HepG2 (cell line): ENCODE data around the gene ZNF615.

Experiments used
- IRX3 ChIP-seq: sonication (generic); formaldehyde crosslinking; IDR thresholded peaks from 2 replicates; pipeline ENCODE4 v1.8.1; 2023; ENCODE audit warnings: mild to moderate bottlenecking, low read depth, missing genetic modification reagents, borderline replicate concordance
- ZFX ChIP-seq: sonication (generic); formaldehyde crosslinking; IDR thresholded peaks from 2 replicates; pipeline ENCODE4 v1.4.0; 2020; ENCODE audit warnings: mild to moderate bottlenecking, low read depth, missing genetic modification reagents, moderate library complexity
- ZHX1 ChIP-seq: sonication (generic); formaldehyde crosslinking; IDR thresholded peaks from 2 replicates; pipeline ENCODE4 v1.8.1; 2022; ENCODE audit warnings: low read depth, mild to moderate bottlenecking, missing genetic modification reagents
- ZKSCAN1 ChIP-seq: fragments of 150-350 bp; IDR thresholded peaks from 2 replicates; pipeline ENCODE4 v1.6.1; 2014; ENCODE audit warnings: low read length

DNA sequence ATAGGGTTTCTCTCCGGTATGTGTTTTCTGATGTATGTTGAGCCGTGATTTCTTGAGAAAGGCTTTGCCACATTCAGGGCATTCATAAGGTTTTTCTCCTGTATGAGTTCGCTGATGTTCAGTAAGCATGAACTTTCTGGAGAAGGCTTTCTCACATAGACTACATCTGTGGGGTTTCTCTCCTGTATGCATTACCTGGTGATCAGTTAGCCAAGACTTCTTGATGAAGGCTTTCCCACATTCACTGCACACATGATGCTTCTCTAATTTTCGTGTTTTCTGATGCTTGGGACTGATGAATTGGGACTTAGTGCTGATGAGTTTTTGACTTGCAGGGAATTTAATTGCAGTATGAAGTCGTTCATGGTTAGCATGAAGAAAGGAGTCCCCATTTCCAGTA is 42.4 kb downstream of the ZNF615 start:
- TF ChIP-seq IRX3 (no peak), ZHX1 (CRISPR knock-in tag) (no peak), ZKSCAN1 (no peak), ZFX (CRISPR knock-in tag) (no peak)
